Measurements from ENCODE around the gene SSBP2. TPM values are rescaled to one million over a fixed set of nuclear protein-coding genes. Genes with fewer than 3 reads are reported as not detected.
"Not testable (repeated sequence)": the region's sequence is repeated elsewhere in the genome, so short reads cannot be mapped to it uniquely, and the experiment has no call there.

SSBP2 gene
- total RNA-seq, 3 donors from 2014 or later: 17.5 to 77.9 (median 20.9) TPM

- intact Hi-C loops (cut with DNase I, micrococcal nuclease): no loop called here
- H3K36me3 ChIP-seq (ENCODE audit: low read depth): no peaks in the 10 kb centered on the region
- no peak for TF ChIP-seq CTCF (IDR thresholded peaks at IDR 0.05)
- ATAC-seq (no peak), DNase-seq (no peak)
- no peaks in the 10 kb centered on the region for H3K9me3 ChIP-seq
- no peak overlapping the region for H3K4me3 ChIP-seq
- peaks cover 4% of the 10 kb centered on the region for H3K4me1 ChIP-seq (ENCODE audit: low read depth)
Observed at GRCh38 chr5:81717226-81717625, 33.7 kb downstream of the SSBP2 start.

GRCh38 chr5:81714076-81714475, 36.8 kb downstream of the SSBP2 start:
- intact Hi-C loops (cut with DNase I, micrococcal nuclease); ATAC-seq; H3K4me1 ChIP-seq (ENCODE audit: low read depth): not testable (repeated sequence)

GRCh38 chr5:81708889-81709288, 42.0 kb downstream of the SSBP2 start:
- H3K9me3 ChIP-seq: no peaks in the 10 kb centered on the region

More at GRCh38 chr5:81714076-81714475, 36.8 kb downstream of the SSBP2 start:
- not testable (repeated sequence) for H3K9me3 ChIP-seq; DNase-seq; H3K36me3 ChIP-seq (ENCODE audit: low read depth); H3K4me3 ChIP-seq

GRCh38 chr5:81703840-81704239, 47.1 kb downstream of the SSBP2 start:
- DNase-seq (no peak), ATAC-seq (no peak)
- Histone ChIP-seq H3K36me3 (ENCODE audit: low read depth) (no peaks in the 10 kb centered on the region), H3K4me1 (ENCODE audit: low read depth) (no peaks in the 10 kb centered on the region), H3K9me3 (peaks cover 6% of the 10 kb centered on the region), H3K4me3 (no peak overlapping the region)
- intact Hi-C loops (cut with DNase I, micrococcal nuclease): no loop called here
- no peak for TF ChIP-seq CTCF (IDR thresholded peaks at IDR 0.05)

More at GRCh38 chr5:81708889-81709288, 42.0 kb downstream of the SSBP2 start:
- H3K4me1 ChIP-seq (ENCODE audit: low read depth): no peaks in the 10 kb centered on the region
- no peak for TF ChIP-seq CTCF (IDR thresholded peaks at IDR 0.05)
- intact Hi-C loops (cut with DNase I, micrococcal nuclease): no loop called here
- no peak overlapping the region for H3K4me3 ChIP-seq
- DNase-seq: no peak
- ATAC-seq: no peak
- no peaks in the 10 kb centered on the region for H3K36me3 ChIP-seq (ENCODE audit: low read depth)

GRCh38 chr5:81700166-81700565, 50.7 kb downstream of the SSBP2 start:
- intact Hi-C loops (cut with DNase I, micrococcal nuclease): no loop called here
- H3K4me3 ChIP-seq: no peak overlapping the region
- H3K9me3 ChIP-seq: peaks cover 6% of the 10 kb centered on the region
- no peak for ATAC-seq
- no peak for TF ChIP-seq CTCF (IDR thresholded peaks at IDR 0.05)
- H3K4me1 ChIP-seq (ENCODE audit: low read depth): no peaks in the 10 kb centered on the region
- H3K36me3 ChIP-seq (ENCODE audit: low read depth): no peaks in the 10 kb centered on the region
- no peak for DNase-seq

GRCh38 chr5:81698813-81699212, 52.1 kb downstream of the SSBP2 start:
- H3K9me3 ChIP-seq: peaks cover 6% of the 10 kb centered on the region
- DNase-seq: no peak
- H3K4me1 ChIP-seq (ENCODE audit: low read depth): no peaks in the 10 kb centered on the region
- intact Hi-C loops (cut with DNase I, micrococcal nuclease): no loop called here
- no peak for TF ChIP-seq CTCF (IDR thresholded peaks at IDR 0.05)
- no peaks in the 10 kb centered on the region for H3K36me3 ChIP-seq (ENCODE audit: low read depth)
- no peak for ATAC-seq
- H3K4me3 ChIP-seq: no peak overlapping the region
